ENCODE measurements around the gene HAPLN3.

HAPLN3 gene

GRCh38 chr15:88888719-88889118 is 6.6 kb downstream of the HAPLN3 start:
- no peaks in the 10 kb centered on the region for H3K36me3 ChIP-seq (ENCODE audit: control insufficient read depth, insufficient read depth, low read length)
- no peaks in the 10 kb centered on the region for H3K27me3 ChIP-seq (replicated peaks; ENCODE audit: control insufficient read depth, insufficient read depth, low read length)
- H3K4me3 ChIP-seq (replicated peaks; ENCODE audit: low read depth, low read length): no peak overlapping the region
- DNase-seq (ENCODE audit: extremely low read depth, insufficient read length): no peak
- TF ChIP-seq, protein P1, sequence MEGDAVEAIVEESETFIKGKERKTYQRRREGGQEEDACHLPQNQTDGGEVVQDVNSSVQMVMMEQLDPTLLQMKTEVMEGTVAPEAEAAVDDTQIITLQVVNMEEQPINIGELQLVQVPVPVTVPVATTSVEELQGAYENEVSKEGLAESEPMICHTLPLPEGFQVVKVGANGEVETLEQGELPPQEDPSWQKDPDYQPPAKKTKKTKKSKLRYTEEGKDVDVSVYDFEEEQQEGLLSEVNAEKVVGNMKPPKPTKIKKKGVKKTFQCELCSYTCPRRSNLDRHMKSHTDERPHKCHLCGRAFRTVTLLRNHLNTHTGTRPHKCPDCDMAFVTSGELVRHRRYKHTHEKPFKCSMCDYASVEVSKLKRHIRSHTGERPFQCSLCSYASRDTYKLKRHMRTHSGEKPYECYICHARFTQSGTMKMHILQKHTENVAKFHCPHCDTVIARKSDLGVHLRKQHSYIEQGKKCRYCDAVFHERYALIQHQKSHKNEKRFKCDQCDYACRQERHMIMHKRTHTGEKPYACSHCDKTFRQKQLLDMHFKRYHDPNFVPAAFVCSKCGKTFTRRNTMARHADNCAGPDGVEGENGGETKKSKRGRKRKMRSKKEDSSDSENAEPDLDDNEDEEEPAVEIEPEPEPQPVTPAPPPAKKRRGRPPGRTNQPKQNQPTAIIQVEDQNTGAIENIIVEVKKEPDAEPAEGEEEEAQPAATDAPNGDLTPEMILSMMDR (IDR thresholded peaks at IDR 0.05; ENCODE audit: insufficient read depth, low read length, poor library complexity, severe bottlenecking): no peak

DNA sequence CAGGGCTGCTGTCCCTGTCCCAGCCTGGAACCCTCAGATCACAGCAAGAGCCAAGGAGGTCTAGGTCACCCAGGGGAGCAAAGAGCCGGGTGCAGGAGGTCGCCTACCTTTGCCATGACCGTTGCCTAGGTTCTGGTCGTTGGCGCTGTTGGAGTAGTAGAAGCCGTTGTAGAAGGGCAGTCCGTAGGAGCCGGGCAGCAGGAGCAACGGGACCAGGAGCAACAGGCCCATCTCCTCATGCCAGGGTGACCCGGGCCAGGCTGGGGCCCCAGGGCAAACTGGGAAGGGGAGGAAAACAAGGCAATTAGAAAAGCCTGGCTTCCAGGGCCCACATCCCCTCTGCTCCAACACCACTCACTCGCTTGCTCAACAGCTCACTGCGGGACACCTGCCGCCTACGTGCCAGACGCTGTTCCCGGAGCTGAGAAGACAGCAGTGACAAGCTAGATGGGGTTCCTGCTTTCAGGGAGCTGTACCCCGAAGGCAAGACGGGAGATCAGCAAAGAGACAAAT is 8.2 kb downstream of the HAPLN3 start:
- Histone ChIP-seq H3K4me3 (replicated peaks; ENCODE audit: low read depth, low read length) (no peak overlapping the region), H3K36me3 (ENCODE audit: control insufficient read depth, insufficient read depth, low read length) (no peaks in the 10 kb centered on the region), H3K27me3 (replicated peaks; ENCODE audit: control insufficient read depth, insufficient read depth, low read length) (no peaks in the 10 kb centered on the region)
- TF ChIP-seq, protein P1 (IDR thresholded peaks at IDR 0.05; ENCODE audit: insufficient read depth, low read length, poor library complexity, severe bottlenecking): no peak
- no peak for DNase-seq (ENCODE audit: extremely low read depth, insufficient read length)

- TF ChIP-seq, protein P1 (IDR thresholded peaks at IDR 0.05; ENCODE audit: insufficient read depth, low read length, poor library complexity, severe bottlenecking): no peak
- Histone ChIP-seq H3K4me3 (replicated peaks; ENCODE audit: low read depth, low read length) (no peak overlapping the region), H3K27me3 (replicated peaks; ENCODE audit: control insufficient read depth, insufficient read depth, low read length) (no peaks in the 10 kb centered on the region), H3K36me3 (ENCODE audit: control insufficient read depth, insufficient read depth, low read length) (no peaks in the 10 kb centered on the region)
- DNase-seq (ENCODE audit: extremely low read depth, insufficient read length): no peak
Measured at GRCh38 chr15:88882785-88883184, 12.6 kb downstream of the HAPLN3 start.

GRCh38 chr15:88881775-88882174 is 13.6 kb downstream of the HAPLN3 start:
- TF ChIP-seq, protein P1 (IDR thresholded peaks at IDR 0.05; ENCODE audit: insufficient read depth, low read length, poor library complexity, severe bottlenecking): no peak
- no peak for DNase-seq (ENCODE audit: extremely low read depth, insufficient read length)
- no peak overlapping the region for H3K4me3 ChIP-seq (replicated peaks; ENCODE audit: low read depth, low read length)
- no peaks in the 10 kb centered on the region for H3K36me3 ChIP-seq (ENCODE audit: control insufficient read depth, insufficient read depth, low read length)
- H3K27me3 ChIP-seq (replicated peaks; ENCODE audit: control insufficient read depth, insufficient read depth, low read length): no peaks in the 10 kb centered on the region

GRCh38 chr15:88880944-88881740 is 14.2 kb downstream of the HAPLN3 start:
- Histone ChIP-seq H3K4me3 (replicated peaks; ENCODE audit: low read depth, low read length) (no peak overlapping the region), H3K36me3 (ENCODE audit: control insufficient read depth, insufficient read depth, low read length) (no peaks in the 10 kb centered on the region), H3K27me3 (replicated peaks; ENCODE audit: control insufficient read depth, insufficient read depth, low read length) (no peaks in the 10 kb centered on the region)
- TF ChIP-seq, protein P1 (IDR thresholded peaks at IDR 0.05; ENCODE audit: insufficient read depth, low read length, poor library complexity, severe bottlenecking): no peak
- DNase-seq (ENCODE audit: extremely low read depth, insufficient read length): no peak

Measured in GM06990 (cell line).